NCI-H128 (cell line): Measurements from ENCODE around the gene MDFI.
A peak's percentile ranks its signal among the peaks of the same experiment; 100 is the strongest.

Source experiments
- DNase-seq: peaks from one replicate; lab custom pipeline; 2025; ENCODE audit not compliant: unreplicated experiment; lab: John Stamatoyannopoulos, UW

Gene MDFI

GRCh38 chr6:41671376-41671775 lies 33.1 kb downstream of the MDFI start:
- no peak for DNase-seq

GRCh38 chr6:41672016-41672415 lies 33.7 kb downstream of the MDFI start:
- DNase-seq: no peak

DNA sequence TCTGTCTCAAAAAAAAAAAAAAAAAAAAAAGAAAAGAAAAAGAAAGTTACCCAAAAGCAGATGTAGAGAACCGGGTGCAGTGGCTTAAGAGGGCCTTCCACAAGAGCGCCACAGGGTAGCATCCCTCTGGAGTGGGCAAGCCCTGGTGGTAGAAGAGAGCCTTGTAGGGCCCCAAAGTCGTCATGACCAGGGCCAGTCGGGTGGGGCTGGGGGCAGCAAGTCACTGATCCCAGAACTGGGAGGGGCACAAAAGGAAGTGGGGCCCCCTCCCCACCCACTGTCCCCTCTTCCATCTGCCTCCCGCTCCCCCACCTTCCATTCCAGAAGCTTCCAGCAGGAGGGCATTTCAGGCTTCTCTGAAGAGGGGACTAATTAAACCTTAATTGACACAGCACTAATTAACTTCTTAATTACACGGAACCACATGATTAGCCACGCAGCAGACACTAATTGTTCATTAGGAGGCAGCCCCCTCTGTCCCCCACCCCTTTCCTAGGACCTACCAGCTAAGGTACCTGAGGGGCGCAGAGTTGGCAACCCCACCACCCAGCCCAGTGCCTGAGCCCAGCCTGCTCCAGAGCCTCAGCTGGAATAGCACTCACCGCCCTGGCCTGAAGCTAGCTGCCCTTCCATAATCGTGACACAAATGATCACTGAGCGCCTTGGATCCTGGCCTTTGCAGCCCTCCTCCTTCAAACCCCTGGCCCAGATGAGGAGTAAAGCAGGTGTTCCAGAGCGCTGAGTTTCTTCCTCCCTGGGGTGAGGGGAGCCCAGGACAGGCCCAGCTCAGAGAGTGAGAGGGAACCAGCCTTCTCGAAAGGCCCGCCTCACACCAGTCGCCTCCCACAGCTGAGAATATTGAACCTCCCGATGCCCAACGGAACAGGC lies 34.8 kb downstream of the MDFI start:
- no peak for DNase-seq

- no peak for DNase-seq
Observed at GRCh38 chr6:41673704-41674000, 35.4 kb downstream of the MDFI start.

DNA sequence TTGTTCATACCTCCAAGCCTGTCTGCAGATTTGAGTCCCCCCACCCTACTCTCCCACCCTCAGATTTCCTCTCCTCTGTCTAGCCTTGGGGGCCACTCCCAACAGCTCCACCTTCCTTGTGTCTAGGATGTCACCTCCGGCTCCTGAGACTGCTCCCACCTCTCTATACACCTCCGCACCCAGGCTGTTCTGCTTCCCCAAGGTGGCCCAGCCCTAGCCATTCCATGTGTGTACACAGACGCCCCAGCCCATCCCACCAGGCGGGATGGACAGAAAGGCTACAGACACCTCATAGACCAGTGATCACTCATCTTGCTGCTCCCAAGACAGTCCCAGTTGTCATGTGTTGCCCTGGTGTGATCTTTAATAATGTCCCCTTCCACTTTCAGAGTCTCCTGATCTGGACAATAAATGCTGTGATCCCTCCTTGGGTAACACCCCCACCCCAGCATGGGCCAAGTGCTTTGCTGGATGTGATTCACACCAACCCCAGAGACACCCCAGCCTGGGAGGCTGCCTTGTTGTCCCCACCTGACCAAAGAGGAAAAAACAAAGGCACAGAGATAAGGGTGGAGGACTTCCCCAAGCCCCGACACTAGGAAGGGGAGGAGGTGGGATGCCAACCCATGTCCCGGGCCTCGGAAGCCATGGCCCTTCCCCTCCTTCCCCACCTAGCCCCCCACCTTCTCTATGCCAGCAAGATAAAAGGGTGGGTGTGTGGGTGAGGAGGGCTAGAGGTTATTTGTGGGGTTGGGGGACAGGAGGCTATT lies 36.1 kb downstream of the MDFI start:
- no peak for DNase-seq

GRCh38 chr6:41675176-41675775 lies 37.0 kb downstream of the MDFI start:
- no peak for DNase-seq

DNA sequence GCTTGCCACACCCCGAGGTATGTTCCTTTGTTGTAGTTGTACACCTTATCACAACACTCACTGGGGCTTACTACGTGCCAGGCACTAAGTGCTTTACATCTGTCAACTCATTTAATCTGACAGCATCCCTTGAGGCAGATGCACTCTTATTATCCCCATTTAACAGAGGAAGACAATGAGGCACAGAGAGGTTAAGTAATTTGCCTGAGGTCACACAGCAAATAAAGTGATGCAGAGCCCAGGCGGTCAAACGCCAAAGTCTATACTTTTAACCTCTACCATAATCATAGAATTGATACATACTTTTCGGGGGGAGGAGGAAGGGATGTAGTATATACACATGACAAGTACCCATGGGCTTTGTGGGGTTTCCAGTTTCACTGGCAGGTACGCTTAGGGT lies 37.7 kb downstream of the MDFI start:
- DNase-seq: no peak

DNA sequence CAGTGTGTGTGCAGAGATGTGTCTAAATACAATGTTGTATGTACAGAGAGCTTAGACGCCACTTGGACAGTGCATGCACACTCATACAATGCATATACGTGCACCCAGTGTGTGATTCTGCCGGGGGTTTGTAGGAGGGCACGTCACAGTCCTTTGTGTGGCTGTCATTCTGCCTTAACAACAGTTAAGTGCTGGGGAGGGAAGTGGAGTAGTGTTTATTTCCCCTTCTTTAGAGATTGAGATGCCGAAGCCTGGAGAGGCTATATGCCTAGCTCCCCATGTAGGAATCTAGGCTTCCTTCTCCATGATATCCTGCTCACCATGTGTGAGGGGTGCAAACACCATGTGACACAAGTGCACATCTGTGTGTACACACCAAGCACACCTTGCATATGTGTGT lies 38.2 kb downstream of the MDFI start:
- DNase-seq: no peak

GRCh38 chr6:41677124-41677921 lies 39.1 kb downstream of the MDFI start:
- DNase-seq: no peak

GRCh38 chr6:41678511-41679084 lies 40.3 kb downstream of the MDFI start:
- no peak for DNase-seq

- no peak for DNase-seq
Observed at GRCh38 chr6:41679696-41680095, 41.4 kb downstream of the MDFI start.

GRCh38 chr6:41680182-41680965 lies 42.1 kb downstream of the MDFI start:
- DNase-seq: no peak

GRCh38 chr6:41682056-41682477 lies 43.8 kb downstream of the MDFI start:
- peak; percentile 39 for DNase-seq

- DNase-seq: no peak
Observed at GRCh38 chr6:41682497-41683272, 44.4 kb downstream of the MDFI start.

DNA sequence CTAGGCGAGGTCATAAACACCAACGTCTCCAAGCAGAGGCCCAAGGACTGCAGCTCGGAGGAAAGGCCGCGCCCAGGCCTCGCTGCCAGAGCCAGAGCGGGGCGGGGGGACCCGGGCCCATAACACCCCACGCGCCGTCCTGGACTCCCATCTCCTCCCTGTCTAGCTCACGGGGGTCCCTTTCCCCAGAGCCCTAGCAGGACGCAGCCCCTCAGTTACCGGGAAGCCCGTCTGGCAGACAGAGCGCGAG lies 44.9 kb downstream of the MDFI start:
- no peak for DNase-seq

DNA sequence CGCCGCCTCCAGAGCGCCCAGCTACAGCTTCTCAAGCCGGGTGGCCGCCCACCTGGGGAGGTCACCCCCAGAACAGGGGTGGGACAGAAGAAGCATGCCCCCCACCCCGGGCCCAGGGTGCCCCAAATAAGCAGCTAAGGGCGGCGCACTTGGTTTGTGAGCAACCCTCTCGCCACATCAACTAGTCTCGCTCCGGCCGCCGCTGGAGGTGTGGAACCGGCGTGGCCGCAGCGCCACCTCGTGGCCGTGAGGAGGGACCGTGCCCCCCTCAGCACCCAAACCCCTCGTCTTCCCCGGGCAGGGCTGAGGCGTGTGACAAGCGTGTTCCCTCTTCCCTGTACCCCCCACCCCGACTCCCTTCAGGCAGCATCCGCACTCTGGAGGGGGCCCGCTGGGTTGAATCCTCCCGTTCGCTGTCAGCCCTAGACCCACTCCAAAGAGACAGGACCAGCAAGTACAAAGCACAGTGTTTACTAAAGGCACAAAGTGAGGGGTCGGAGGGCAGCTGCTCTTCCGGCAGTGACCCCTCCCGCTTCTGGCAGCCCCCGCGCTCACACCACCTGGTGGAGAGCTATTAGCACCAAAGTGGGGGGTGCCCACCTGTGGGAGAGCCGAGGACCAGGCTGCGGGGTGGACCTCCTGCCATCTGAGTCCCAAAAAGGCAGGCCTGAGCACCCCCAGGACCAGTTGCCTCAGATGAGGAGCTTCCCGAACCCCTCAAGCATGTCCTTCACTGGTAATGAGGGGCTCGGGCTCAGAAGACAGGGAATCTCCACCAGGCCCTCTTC lies 45.4 kb downstream of the MDFI start:
- DNase-seq: peak; percentile 8

GRCh38 chr6:41684311-41685180 lies 46.3 kb downstream of the MDFI start:
- no peak for DNase-seq
